Measurements from ENCODE around the gene CDRT4. TPM values are rescaled to one million over a fixed set of nuclear protein-coding genes. Genes with fewer than 3 reads are reported as not detected.
"Not testable (repeated sequence)": the region's sequence is repeated elsewhere in the genome, so short reads cannot be mapped to it uniquely, and the experiment has no call there.

CDRT4 gene
- total and polyA plus RNA-seq, 2 donors (not counting 3 experiments of a cell fraction or from before 2014, with no cell fraction given) = 11.5 to 13.6 TPM

DNA sequence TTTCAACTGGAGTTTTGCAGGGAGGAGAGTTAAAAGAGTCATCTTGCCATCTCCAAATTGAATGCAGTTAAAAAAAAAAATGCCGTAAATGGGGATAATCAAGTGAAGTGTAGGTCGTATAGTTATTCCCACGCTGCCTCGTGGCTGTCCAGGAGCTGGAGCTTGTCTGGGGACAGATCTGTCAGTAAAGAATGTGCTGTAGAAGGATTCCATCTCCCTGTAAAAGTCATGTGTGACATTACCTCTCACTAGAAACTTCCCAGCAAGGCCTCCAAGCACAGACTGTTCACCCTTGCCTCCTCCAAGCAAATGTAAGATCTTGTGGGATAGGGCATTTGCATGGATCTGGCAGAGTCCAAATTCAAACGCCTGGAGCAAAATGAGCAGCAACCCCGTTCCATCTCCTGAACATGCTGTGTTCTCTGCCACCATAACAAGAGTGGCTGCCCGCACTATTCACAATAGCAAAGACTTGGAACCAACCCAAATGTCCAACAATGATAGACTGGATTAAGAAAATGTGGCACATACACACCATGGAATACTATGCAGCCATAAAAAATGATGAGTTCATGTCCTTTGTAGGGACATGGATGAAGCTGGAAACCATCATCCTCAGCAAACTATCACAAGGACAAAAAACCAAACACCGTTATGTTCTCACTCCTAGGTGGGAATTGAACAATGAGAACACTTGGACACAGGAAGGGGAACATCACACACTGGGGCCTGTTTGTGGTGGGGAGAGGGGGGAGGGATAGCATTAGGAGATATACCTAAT, 28.0 kb downstream of the CDRT4 start:
- H3K4me2 ChIP-seq (ENCODE audit: insufficient read depth, low read length); H3K27ac ChIP-seq (ENCODE audit: insufficient read depth, low read depth, low read length); DNase-seq (ENCODE audit: low read depth, low spot score); H3K79me2 ChIP-seq (ENCODE audit: control insufficient read depth, insufficient read depth, low read length); BruUV-seq (replicated peaks); H3K27me3 ChIP-seq (ENCODE audit: control insufficient read depth in 2 of 2, insufficient read depth in 2 of 2, low read length in 2 of 2); FAIRE-seq; H3K36me3 ChIP-seq (ENCODE audit: control insufficient read depth in 2 of 2, extremely low read depth in 1 of 2, insufficient read depth in 2 of 2, low read length in 2 of 2); intact Hi-C loops (cut with micrococcal nuclease); H4K20me1 ChIP-seq (replicated peaks; ENCODE audit: control insufficient read depth, extremely low read depth, insufficient read depth, low read length); H3K9me1 ChIP-seq (replicated peaks; ENCODE audit: control insufficient read depth, extremely low read depth, insufficient read depth, low read length); H3K9me3 ChIP-seq (replicated peaks; ENCODE audit: control insufficient read depth, insufficient read depth, low read length); H3K4me3 ChIP-seq (replicated peaks in 1 of 3; ENCODE audit: insufficient read depth in 1 of 3, low read depth in 1 of 3, low read length in 3 of 3); dilution Hi-C loops (cut with MboI; ENCODE audit: extremely low pct_ligation_motif_present, low sequenced_read_pairs); POLR2A ChIA-PET; H3K9ac ChIP-seq (replicated peaks; ENCODE audit: extremely low read depth, insufficient read depth, low read length); H2AFZ ChIP-seq (ENCODE audit: low read depth, low read length): not testable (repeated sequence)
- H3K4me1 ChIP-seq (ENCODE audit: control insufficient read depth, extremely low read depth, insufficient read depth, low read length) = peaks cover 29% of the 10 kb centered on the region
- CTCF ChIA-PET = interaction anchor here (3.7 kb wide), 1 partner anchor 63 kb away, joined by 56 read pairs; no protein-coding TSS in a partner anchor

DNA sequence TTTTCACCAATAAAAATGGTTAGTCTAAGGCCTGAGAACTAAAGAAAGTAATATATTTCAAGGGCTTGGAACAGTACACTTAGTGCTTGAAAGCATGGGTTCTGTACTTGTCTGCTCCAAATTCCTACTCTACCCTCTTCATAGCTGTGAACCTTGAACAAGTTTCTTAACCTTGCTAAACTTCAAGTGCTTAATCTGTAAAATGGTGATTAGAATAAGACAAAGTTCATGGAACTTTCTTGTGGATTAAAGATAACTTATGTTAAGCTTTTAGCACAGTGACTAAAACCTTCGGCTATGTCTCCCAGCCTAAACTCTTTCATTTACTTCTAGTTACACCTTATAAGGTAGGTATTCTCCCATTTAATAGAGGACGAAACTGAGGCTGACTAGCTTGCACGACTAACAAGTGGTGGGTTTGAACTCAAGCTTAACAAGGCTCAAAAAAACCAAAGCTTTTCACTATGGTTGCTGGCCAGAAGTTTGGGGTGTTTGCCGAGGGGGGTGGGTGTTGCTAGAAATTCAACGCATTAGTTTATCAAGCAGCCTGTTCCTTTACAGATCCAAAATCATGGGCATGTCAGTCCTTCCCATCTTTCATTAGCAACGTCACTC, 28.8 kb downstream of the CDRT4 start:
- Histone ChIP-seq H2AFZ (ENCODE audit: low read depth, low read length) (no peak overlapping the region), H4K20me1 (replicated peaks; ENCODE audit: control insufficient read depth, extremely low read depth, insufficient read depth, low read length) (no peaks in the 10 kb centered on the region), H3K27ac (ENCODE audit: insufficient read depth, low read depth, low read length) (no peak overlapping the region), H3K4me3 (replicated peaks in 1 of 3; ENCODE audit: insufficient read depth in 1 of 3, low read depth in 1 of 3, low read length in 3 of 3) (no peak overlapping the region), H3K9ac (replicated peaks; ENCODE audit: extremely low read depth, insufficient read depth, low read length) (no peak overlapping the region), H3K27me3 (ENCODE audit: control insufficient read depth in 2 of 2, insufficient read depth in 2 of 2, low read length in 2 of 2) (no peaks in the 10 kb centered on the region), H3K4me1 (ENCODE audit: control insufficient read depth, extremely low read depth, insufficient read depth, low read length) (peaks cover 26% of the 10 kb centered on the region), H3K79me2 (ENCODE audit: control insufficient read depth, insufficient read depth, low read length) (no peaks in the 10 kb centered on the region), H3K9me3 (replicated peaks; ENCODE audit: control insufficient read depth, insufficient read depth, low read length) (no peaks in the 10 kb centered on the region), H3K4me2 (ENCODE audit: insufficient read depth, low read length) (no peak overlapping the region), H3K9me1 (replicated peaks; ENCODE audit: control insufficient read depth, extremely low read depth, insufficient read depth, low read length) (no peaks in the 10 kb centered on the region), H3K36me3 (ENCODE audit: control insufficient read depth in 2 of 2, extremely low read depth in 1 of 2, insufficient read depth in 2 of 2, low read length in 2 of 2) (peaks cover 0 to 2% of the 10 kb centered on the region in 2 experiments)
- TF ChIP-seq EZH2 (IDR thresholded peaks at IDR 0.05; ENCODE audit: borderline replicate concordance, low read depth, low read length, severe bottlenecking) (no peak), GATA2 (IDR thresholded peaks at IDR 0.05; ENCODE audit: insufficient read depth, insufficient read length, low read depth, low read length) (no peak), POLR2A (IDR thresholded peaks at IDR 0.05; ENCODE audit: low read depth, low read length) (no peak), FOS (IDR thresholded peaks at IDR 0.05; ENCODE audit: borderline replicate concordance, insufficient read depth, low read length) (no peak), POLR2AphosphoS5 (IDR thresholded peaks at IDR 0.05; ENCODE audit: insufficient read depth, low read depth, low read length) (no peak), MYC (IDR thresholded peaks at IDR 0.05; ENCODE audit: low read depth, low read length) (no peak), JUN (IDR thresholded peaks at IDR 0.05; ENCODE audit: borderline replicate concordance, insufficient read depth, insufficient read length, low read depth) (no peak)
- TF ChIP-seq, protein P1, sequence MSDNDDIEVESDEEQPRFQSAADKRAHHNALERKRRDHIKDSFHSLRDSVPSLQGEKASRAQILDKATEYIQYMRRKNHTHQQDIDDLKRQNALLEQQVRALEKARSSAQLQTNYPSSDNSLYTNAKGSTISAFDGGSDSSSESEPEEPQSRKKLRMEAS (IDR thresholded peaks at IDR 0.05; ENCODE audit: insufficient read depth, insufficient read length) = no peak
- TF ChIP-seq, protein P2, sequence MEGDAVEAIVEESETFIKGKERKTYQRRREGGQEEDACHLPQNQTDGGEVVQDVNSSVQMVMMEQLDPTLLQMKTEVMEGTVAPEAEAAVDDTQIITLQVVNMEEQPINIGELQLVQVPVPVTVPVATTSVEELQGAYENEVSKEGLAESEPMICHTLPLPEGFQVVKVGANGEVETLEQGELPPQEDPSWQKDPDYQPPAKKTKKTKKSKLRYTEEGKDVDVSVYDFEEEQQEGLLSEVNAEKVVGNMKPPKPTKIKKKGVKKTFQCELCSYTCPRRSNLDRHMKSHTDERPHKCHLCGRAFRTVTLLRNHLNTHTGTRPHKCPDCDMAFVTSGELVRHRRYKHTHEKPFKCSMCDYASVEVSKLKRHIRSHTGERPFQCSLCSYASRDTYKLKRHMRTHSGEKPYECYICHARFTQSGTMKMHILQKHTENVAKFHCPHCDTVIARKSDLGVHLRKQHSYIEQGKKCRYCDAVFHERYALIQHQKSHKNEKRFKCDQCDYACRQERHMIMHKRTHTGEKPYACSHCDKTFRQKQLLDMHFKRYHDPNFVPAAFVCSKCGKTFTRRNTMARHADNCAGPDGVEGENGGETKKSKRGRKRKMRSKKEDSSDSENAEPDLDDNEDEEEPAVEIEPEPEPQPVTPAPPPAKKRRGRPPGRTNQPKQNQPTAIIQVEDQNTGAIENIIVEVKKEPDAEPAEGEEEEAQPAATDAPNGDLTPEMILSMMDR (IDR thresholded peaks at IDR 0.05; ENCODE audit: extremely low read depth in 1 of 2, insufficient read depth in 1 of 2, low read depth in 1 of 2, low read length in 2 of 2) = no peak
- dilution Hi-C loops (cut with MboI; ENCODE audit: extremely low pct_ligation_motif_present, low sequenced_read_pairs) (no loop called here), intact Hi-C loops (cut with micrococcal nuclease) (no loop called here)
- ChIA-PET CTCF (interaction anchor here (0.8 to 3.7 kb wide), 3 partner anchors 16 to 182 kb away, joined by 3 to 56 read pairs (median 3); no protein-coding TSS in a partner anchor), POLR2A (no interaction called here)
- no peak for FAIRE-seq
- BruUV-seq (replicated peaks) = no TSS peak
- no peak for DNase-seq (ENCODE audit: low read depth, low spot score)

Data from endothelial cell of umbilical vein (primary cell).